ENCODE data around the gene NEUROD4.

- no peak for TF ChIP-seq CTCF (IDR thresholded peaks at IDR 0.05)
- no peak for TF ChIP-seq POLR2A (IDR thresholded peaks at IDR 0.05)
- no peak for TF ChIP-seq POLR2AphosphoS5 (IDR thresholded peaks at IDR 0.05)
These were observed 28.4 kb upstream of the NEUROD4 start for GRCh38 chr12:54991161-54991990.
